ENCODE measurements around the gene ITIH5.

- TF ChIP-seq, protein P1, sequence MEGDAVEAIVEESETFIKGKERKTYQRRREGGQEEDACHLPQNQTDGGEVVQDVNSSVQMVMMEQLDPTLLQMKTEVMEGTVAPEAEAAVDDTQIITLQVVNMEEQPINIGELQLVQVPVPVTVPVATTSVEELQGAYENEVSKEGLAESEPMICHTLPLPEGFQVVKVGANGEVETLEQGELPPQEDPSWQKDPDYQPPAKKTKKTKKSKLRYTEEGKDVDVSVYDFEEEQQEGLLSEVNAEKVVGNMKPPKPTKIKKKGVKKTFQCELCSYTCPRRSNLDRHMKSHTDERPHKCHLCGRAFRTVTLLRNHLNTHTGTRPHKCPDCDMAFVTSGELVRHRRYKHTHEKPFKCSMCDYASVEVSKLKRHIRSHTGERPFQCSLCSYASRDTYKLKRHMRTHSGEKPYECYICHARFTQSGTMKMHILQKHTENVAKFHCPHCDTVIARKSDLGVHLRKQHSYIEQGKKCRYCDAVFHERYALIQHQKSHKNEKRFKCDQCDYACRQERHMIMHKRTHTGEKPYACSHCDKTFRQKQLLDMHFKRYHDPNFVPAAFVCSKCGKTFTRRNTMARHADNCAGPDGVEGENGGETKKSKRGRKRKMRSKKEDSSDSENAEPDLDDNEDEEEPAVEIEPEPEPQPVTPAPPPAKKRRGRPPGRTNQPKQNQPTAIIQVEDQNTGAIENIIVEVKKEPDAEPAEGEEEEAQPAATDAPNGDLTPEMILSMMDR (IDR thresholded peaks at IDR 0.05; ENCODE audit: insufficient read depth, low read depth, low read length), result no peak
- TF ChIP-seq EZH2 (IDR thresholded peaks at IDR 0.05; ENCODE audit: insufficient read depth, low read length), result no peak
Measured at GRCh38 chr10:7686351-7687171, 19.8 kb upstream of the ITIH5 start.
